ENCODE measurements around the gene ARRDC1. TPM values are rescaled to one million over a fixed set of nuclear protein-coding genes. Genes with fewer than 3 reads are reported as not detected.

The ARRDC1 gene
- total RNA-seq, 2 experiments from 2014 or later, result 62.8 to 64.6 TPM

- H3K9me3 Mint-ChIP-seq, result no peaks in the 10 kb centered on the region
- no peak overlapping the region for H3K27ac Mint-ChIP-seq
- H3K36me3 Mint-ChIP-seq, result peaks cover 9% of the 10 kb centered on the region
- POLR2A ChIA-PET, result no interaction called here
- no peaks in the 10 kb centered on the region for H3K27me3 Mint-ChIP-seq
- ATAC-seq (ENCODE audit: low read depth), result no peak
- DNase-seq, result no peak
- H3K4me3 Mint-ChIP-seq, result no peak overlapping the region
- H3K4me1 Mint-ChIP-seq, result peaks cover 19% of the 10 kb centered on the region
Observed at GRCh38 chr9:137663584-137663983, 58.1 kb downstream of the ARRDC1 start.

GRCh38 chr9:137664676-137665075 is 59.2 kb downstream of the ARRDC1 start:
- Mint-ChIP-seq H3K27ac (no peak overlapping the region), H3K4me1 (peaks cover 17% of the 10 kb centered on the region), H3K36me3 (peaks cover 14% of the 10 kb centered on the region), H3K9me3 (no peaks in the 10 kb centered on the region), H3K27me3 (no peaks in the 10 kb centered on the region), H3K4me3 (no peak overlapping the region)
- ATAC-seq (ENCODE audit: low read depth) (no peak), DNase-seq (no peak)
- POLR2A ChIA-PET, result no interaction called here

Other genes starting within 250 kb of the ARRDC1 start
- 10 to 100 TPM; 23.4 to 24.7 TPM for gene EXD3, start 182.5 kb upstream of the ARRDC1 start, total RNA-seq
- gene NOXA1, start 182.3 kb upstream of the ARRDC1 start, total RNA-seq, result 1 to 10 TPM; 2.8 to 3.7 TPM
- gene ENTPD8, start 164.3 kb upstream of the ARRDC1 start, total RNA-seq, result not detected
- 10 to 100 TPM; 54.3 to 58.4 TPM for gene NSMF, start 146.4 kb upstream of the ARRDC1 start, total RNA-seq
- 1 to 10 TPM; 5.6 to 7.0 TPM for gene PNPLA7, start 55.3 kb upstream of the ARRDC1 start, total RNA-seq
- 10 to 100 TPM; 58.8 to 64.4 TPM for gene MRPL41, start 53.8 kb upstream of the ARRDC1 start, total RNA-seq
- 10 to 100 TPM; 49.1 to 49.2 TPM for gene DPH7, start 26.8 kb upstream of the ARRDC1 start, total RNA-seq
- gene ZMYND19, start 15.2 kb upstream of the ARRDC1 start, total RNA-seq, result 10 to 100 TPM; 31.3 to 33.0 TPM
- 100 to 1,000 TPM; 111 to 118 TPM for gene EHMT1, start 13.3 kb downstream of the ARRDC1 start, total RNA-seq